ENCODE results near the gene NF1. TPM values are rescaled to one million over a fixed set of nuclear protein-coding genes. Genes with fewer than 3 reads are reported as not detected.

Gene NF1
- total RNA-seq, 4 donors from 2014 or later: 41.7 to 69.9 (median 54.4) TPM

- Histone ChIP-seq H3K27me3 (no peaks in the 10 kb centered on the region), H3K36me3 (peaks cover 0 to 86% of the 10 kb centered on the region in 2 donors), H3K4me1 (no peaks in the 10 kb centered on the region), H3K27ac (no peak overlapping the region), H3K9me3 (no peaks in the 10 kb centered on the region), H3K4me3 (no peak overlapping the region)
- no peak for ATAC-seq
- TF ChIP-seq EP300 (IDR thresholded peaks at IDR 0.05): no peak
- TF ChIP-seq CTCF (IDR thresholded peaks at IDR 0.05): no peak
- no peak for TF ChIP-seq POLR2AphosphoS5 (IDR thresholded peaks at IDR 0.05)
- no peak for TF ChIP-seq POLR2A (IDR thresholded peaks at IDR 0.05)
- WGBS, 2 donors (ENCODE audit: low coverage in 1 of 2): 90 to 100% methylated on average over 3 of the region's 3 CpGs
Measured at GRCh38 chr17:31236712-31237111, 141.9 kb downstream of the NF1 start.

- 89 to 100% methylated on average over 1 to 4 of the region's 4 CpGs for WGBS, 2 donors (ENCODE audit: low coverage in 1 of 2)
- ATAC-seq: no peak
- H3K27ac ChIP-seq: no peak overlapping the region
- H3K4me3 ChIP-seq: no peak overlapping the region
- TF ChIP-seq POLR2A (IDR thresholded peaks at IDR 0.05) (no peak), POLR2AphosphoS5 (IDR thresholded peaks at IDR 0.05) (no peak), CTCF (IDR thresholded peaks at IDR 0.05) (no peak), EP300 (IDR thresholded peaks at IDR 0.05) (no peak)
- H3K9me3 ChIP-seq: no peaks in the 10 kb centered on the region
- no peaks in the 10 kb centered on the region for H3K27me3 ChIP-seq
- peaks cover 0 to 91% of the 10 kb centered on the region in 2 donors for H3K36me3 ChIP-seq
- no peaks in the 10 kb centered on the region for H3K4me1 ChIP-seq
Measured at GRCh38 chr17:31241116-31241515, 146.3 kb downstream of the NF1 start.

GRCh38 chr17:31248986-31249834 lies 154.4 kb downstream of the NF1 start:
- TF ChIP-seq EP300 (IDR thresholded peaks at IDR 0.05) (no peak), POLR2AphosphoS5 (IDR thresholded peaks at IDR 0.05) (no peak), POLR2A (IDR thresholded peaks at IDR 0.05) (no peak), CTCF (IDR thresholded peaks at IDR 0.05) (no peak)
- H3K4me3 ChIP-seq: no peak overlapping the region
- no peak overlapping the region for H3K27ac ChIP-seq
- 86 to 89% methylated on average over 5 of the region's 5 CpGs for WGBS, 2 donors (ENCODE audit: low coverage in 1 of 2)
- H3K36me3 ChIP-seq: peaks cover 0 to 38% of the 10 kb centered on the region in 2 donors
- no peak for ATAC-seq
- H3K27me3 ChIP-seq: no peaks in the 10 kb centered on the region
- peaks cover 0 to 6% (median 0%) of the 10 kb centered on the region in 3 donors for H3K4me1 ChIP-seq
- no peaks in the 10 kb centered on the region for H3K9me3 ChIP-seq

- Histone ChIP-seq H3K27ac (no peak overlapping the region), H3K4me1 (peaks cover 0 to 6% (median 0%) of the 10 kb centered on the region in 3 donors), H3K36me3 (peaks cover 0 to 32% of the 10 kb centered on the region in 2 donors), H3K9me3 (no peaks in the 10 kb centered on the region), H3K4me3 (no peak overlapping the region), H3K27me3 (no peaks in the 10 kb centered on the region)
- TF ChIP-seq POLR2A (IDR thresholded peaks at IDR 0.05) (no peak), EP300 (IDR thresholded peaks at IDR 0.05) (no peak), POLR2AphosphoS5 (IDR thresholded peaks at IDR 0.05) (no peak), CTCF (IDR thresholded peaks at IDR 0.05) (no peak)
- 69 to 82% methylated on average over 4 of the region's 4 CpGs for WGBS, 2 donors (ENCODE audit: low coverage in 1 of 2)
- no peak for ATAC-seq
Measured at GRCh38 chr17:31249835-31250141, 155.0 kb downstream of the NF1 start.

GRCh38 chr17:31250229-31250628 lies 155.5 kb downstream of the NF1 start:
- Histone ChIP-seq H3K4me3 (no peak overlapping the region), H3K27ac (no peak overlapping the region), H3K27me3 (no peaks in the 10 kb centered on the region), H3K36me3 (peaks cover 0 to 28% of the 10 kb centered on the region in 2 donors), H3K4me1 (peaks cover 0 to 6% (median 0%) of the 10 kb centered on the region in 3 donors), H3K9me3 (no peaks in the 10 kb centered on the region)
- no peak for ATAC-seq
- no peak for TF ChIP-seq EP300 (IDR thresholded peaks at IDR 0.05)
- no peak for TF ChIP-seq POLR2A (IDR thresholded peaks at IDR 0.05)
- no peak for TF ChIP-seq POLR2AphosphoS5 (IDR thresholded peaks at IDR 0.05)
- no peak for TF ChIP-seq CTCF (IDR thresholded peaks at IDR 0.05)
- WGBS, 2 donors (ENCODE audit: low coverage in 1 of 2): 46 to 86% methylated on average over 1 of the region's 1 CpG

Measured in gastroesophageal sphincter (tissue), 4 donors.